Activated CD4-positive, alpha-beta T cell treated with anti-CD3 and anti-CD28 coated beads, Interleukin-2, amount 50 U/mL, for 16 hours (primary cell): ENCODE results near the gene ITPKB.
A peak's percentile ranks its signal among the peaks of the same experiment; 100 is the strongest.
"Not testable (repeated sequence)": the region's sequence is repeated elsewhere in the genome, so short reads cannot be mapped to it uniquely, and the experiment has no call there.

Experiments
- DNase-seq: peaks from one replicate; pipeline ENCODE4 v3.0.0-alpha.2; 2020

The ITPKB gene

DNA sequence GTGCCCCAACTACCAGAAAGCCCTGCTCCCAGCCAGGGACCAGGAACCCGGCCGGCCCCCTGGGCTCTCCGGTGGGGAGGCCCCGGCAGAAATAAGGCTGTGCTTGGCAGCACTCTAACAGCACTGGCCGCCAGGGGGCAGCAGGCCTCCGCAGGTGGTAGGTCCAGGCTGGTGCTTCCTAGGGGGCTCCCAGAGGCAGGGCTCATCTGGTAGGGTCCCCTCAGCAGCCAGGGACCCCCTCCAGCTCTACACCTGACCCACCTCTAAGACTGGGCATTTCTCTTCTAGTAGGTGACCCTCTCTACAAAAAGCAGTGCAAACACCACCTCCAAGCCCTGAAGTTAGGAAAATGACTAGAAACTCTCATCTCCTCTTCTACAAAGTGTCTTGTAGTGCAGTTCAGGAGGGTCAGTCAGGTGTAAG, 104.9 kb downstream of the ITPKB start:
- peak; percentile 80 for DNase-seq

- no peak for DNase-seq
Observed at GRCh38 chr1:226633541-226634165, 105.4 kb downstream of the ITPKB start.

- DNase-seq = no peak
Observed at GRCh38 chr1:226632922-226633351, 106.1 kb downstream of the ITPKB start.

DNA sequence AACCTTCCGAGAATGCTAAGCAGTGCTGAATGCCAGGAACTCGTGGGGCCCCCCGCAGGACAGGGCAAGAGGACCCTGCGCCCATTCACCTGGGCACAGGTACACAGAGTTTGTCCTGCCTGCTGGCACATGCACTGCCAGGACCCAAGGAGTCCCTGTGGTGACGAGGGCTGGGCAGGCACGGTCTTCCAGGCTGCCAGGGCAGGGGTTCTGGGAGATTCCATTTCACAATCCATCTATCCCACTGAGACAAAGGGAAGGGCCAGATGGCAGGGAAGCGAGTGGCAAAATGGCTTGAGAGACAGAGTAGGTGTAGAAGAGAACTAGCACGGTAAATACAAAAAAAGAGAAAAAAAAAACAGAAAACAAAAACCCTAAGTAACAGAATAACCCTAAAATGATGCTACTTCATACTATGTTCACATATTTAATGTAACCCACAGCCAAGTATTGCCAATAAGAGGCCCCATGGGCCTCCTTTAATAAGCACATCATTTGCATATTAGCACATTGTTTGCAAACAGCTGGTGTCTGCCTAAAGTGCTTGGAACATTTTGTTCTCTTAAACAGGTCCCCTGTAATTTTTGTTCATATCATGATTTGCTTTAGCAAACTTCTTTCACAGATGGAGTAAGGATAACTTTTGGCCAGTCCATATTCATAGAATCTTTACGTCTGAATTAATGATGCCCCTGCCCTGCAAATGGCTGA, 106.8 kb downstream of the ITPKB start:
- no peak for DNase-seq

GRCh38 chr1:226631229-226632000, 107.7 kb downstream of the ITPKB start:
- DNase-seq = no peak

DNA sequence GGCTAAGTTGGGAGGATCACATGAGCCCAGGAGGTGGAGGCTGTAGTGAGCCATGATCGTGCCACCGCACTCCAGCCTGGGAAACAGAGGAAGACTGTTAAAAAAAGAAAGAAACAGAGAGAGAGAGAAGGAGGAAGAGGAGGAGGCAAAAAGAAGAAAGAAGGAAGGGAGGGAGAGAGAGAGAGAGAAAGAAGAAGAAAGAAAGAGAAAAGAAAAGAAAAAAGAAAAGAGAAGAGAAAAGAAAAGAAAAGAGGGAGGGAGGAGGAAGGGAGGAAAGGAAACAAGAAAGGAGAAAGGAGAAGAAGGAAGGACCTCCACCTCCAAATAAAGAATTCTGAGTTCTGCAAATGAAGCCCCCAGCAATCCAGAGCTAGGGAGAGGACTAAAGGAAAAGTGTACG, 108.5 kb downstream of the ITPKB start:
- DNase-seq = no peak

GRCh38 chr1:226629896-226630550, 109.1 kb downstream of the ITPKB start:
- no peak for DNase-seq

DNA sequence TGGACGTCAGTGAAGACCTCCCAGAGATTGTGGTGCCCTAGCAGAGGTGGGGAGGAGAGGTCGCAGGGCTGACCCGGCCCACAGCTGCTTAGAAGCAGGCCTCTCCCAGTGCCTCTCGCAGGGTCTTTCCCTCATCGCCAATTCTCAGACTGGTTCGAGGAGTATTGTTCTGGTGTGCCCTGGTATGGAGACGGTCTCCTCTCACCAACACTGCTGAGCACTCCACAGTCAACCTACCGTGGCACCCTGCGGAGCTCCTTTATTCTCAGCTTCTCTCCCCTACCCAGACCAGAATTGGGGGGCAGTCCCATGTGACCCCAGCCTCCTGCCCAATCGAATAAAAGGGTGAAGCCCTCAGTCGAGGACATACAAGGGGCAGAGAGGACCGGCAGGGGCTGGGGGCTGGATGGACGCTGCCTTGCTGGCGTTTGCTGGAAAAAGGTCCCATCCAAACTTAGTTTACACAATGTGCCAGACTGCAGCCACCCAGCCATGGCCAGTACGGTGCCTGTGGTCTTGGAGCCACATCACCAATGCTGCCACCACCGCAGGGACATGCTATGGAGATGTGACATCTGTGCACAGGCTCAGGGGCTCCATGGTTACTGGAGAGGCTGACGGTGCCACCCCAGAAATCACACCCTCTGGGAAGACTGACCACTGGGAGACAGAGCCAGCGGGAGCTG, 109.7 kb downstream of the ITPKB start:
- DNase-seq = no peak

DNA sequence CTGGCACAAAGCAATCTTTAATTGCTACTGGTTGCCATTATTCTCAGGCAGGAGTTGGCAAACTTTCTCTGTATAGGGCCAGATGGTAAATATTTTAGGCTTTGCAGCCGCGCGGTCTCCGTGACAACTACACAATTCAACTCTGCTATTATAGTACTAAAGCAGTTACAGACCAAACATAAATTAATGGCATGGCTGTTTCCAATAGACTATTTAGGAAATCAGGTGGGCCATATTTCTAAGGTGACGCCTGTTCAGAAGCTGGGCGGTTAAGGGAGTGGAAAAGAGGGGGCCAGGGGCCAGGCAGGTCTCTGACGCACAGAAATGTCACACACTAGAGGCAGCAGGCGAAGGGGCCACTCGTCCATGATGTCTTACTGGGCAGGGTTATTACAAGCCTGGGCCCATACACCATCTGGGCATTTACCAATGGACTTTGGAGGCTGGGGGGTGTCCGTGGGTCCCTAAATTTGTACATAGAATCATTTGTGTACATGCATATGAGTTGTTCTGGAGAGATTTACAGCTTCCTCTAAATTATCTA, 110.4 kb downstream of the ITPKB start:
- DNase-seq = no peak

GRCh38 chr1:226627924-226628611, 111.0 kb downstream of the ITPKB start:
- DNase-seq = no peak

DNA sequence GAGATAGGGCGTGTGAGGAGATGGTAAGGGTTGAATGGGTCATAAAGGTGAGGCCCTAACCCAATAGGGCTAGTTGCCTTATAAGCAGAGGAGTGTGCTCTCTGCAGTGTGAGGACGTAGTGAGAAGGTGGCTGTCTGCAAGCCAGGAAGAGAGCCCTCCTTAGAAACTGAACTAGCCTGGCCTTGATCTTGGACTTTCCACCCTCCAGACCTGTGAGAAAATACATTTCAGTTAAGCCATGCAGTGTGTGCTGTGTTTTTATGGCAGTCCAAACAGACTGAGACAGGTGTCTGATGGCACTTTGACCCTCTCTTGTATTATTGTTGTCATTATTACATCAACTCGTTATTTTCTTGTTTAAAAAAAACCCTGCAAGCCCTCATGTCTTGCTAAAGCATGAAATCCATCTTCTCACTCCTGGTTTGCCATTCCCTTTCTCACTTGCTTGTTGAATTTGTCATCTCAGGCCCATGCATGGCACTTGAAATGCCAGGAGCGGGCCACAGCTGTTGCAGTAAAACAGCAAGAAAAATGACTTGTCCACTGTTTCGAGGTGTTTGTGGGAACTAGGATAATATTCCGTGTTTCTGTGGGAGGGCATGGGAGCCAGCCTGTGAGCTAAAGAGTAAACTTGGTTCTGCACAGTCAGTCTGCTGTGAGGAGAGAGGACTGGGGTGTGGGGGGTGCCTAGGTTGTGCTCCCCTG, 111.9 kb downstream of the ITPKB start:
- no peak for DNase-seq

DNA sequence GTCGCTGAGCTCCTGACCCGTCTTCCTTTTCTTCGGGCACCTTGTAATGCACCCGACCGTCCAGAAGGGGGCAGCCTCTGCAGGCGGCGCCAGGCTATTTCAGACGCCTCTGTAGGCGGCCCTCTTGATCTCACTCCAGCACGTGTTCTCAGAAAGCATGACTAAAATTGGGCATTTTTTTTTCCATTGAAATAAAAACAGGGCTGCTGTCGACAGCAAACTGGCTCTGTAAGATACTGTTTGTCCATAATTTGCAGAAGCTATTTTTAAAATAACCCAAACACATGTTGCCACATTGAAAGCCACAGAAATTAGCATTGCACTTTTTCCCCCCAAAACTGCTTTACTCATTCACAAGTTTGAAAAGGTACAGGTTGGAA, 112.5 kb downstream of the ITPKB start:
- DNase-seq = peak; percentile 88

- no peak for DNase-seq
Observed at GRCh38 chr1:226625832-226626576, 113.1 kb downstream of the ITPKB start.

GRCh38 chr1:226625326-226625725, 113.8 kb downstream of the ITPKB start:
- no peak for DNase-seq

- no peak for DNase-seq
Observed at GRCh38 chr1:226624526-226624925, 114.6 kb downstream of the ITPKB start.

DNA sequence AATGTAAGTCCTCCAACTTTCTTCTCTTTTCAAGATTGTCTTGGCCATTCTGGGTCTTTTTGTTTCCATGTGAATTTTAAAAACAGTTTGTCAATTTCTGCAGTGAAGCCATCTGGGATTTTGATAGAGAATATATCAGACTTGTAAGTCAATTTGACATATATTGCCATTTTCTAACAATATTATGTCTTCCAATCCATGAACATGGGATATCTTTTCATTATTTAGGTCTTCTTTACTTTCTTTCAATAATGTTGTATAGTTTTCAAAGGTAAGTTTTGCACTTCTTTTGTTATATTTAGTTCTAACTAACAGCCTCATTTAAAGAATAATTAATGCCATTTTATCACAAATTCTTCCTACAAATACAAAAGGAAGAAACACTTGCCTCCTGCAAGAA, 117.1 kb downstream of the ITPKB start:
- no peak for DNase-seq

- no peak for DNase-seq
Observed at GRCh38 chr1:226619031-226619430, 120.1 kb downstream of the ITPKB start.

DNA sequence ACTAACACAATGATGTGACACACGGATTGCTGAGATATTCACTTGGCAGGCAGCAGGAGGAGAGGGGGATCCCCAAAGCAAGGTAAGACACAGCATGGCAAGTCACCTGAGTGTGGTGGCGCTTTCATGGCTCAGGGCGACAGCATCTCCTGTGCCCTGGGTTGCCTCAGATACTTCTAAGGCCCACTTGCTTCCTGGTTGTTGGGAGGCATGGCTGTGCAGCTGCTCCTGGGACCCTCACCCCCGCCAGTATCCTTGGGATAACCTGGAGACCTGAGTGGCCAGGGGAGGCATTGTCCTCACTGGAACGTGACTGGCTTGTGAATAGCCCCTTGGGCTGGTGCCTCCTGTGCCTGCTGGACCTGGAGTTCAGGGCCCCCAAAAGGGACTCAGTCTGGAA, 120.7 kb downstream of the ITPKB start:
- DNase-seq = no peak

DNA sequence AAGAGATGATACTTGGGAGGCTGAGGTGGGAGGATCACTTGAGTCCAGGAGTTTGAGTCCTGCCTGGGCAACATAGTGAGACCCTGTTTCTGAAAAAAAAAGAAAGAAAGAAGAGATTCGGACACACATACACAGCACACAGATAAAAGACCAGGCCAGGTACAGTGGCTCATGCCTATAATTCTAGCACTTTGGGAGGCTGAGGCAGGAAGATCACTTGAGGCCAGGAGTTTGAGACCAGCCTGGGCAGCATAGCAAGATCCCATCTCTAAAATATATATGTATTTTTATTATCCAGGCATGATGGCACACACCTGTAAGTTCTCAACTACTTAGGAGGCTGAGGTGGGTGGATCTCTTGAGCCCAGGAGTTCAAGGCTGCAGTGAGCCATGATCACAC, 121.4 kb downstream of the ITPKB start:
- DNase-seq = not testable (repeated sequence)

- no peak for DNase-seq
Observed at GRCh38 chr1:226617109-226617508, 122.0 kb downstream of the ITPKB start.

DNA sequence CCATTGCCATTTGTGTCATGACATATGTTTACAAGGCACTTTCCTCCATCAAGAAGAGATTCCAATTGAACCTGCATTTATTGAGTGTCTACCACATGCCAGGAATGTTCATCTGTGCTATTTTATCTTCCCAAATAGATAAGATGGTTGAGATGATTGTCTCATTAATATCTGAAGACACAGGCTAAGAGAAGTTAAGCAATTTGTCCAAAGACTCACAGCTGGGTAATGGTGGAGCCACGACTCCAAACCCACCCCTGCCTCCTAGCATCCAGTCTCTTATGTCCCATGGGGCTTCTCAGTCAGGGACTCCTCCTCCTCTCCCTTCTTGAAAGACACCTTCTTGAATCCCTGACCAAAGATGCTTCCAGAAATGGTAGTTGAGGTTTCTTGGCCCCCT, 122.4 kb downstream of the ITPKB start:
- no peak for DNase-seq
